HepG2 (cell line): ENCODE data around the gene CHDH. TPM values are rescaled to one million over a fixed set of nuclear protein-coding genes. Genes with fewer than 3 reads are reported as not detected.

Experiments
- ELF4 ChIP-seq: sonication (generic); formaldehyde crosslinking; IDR thresholded peaks from 2 replicates; pipeline ENCODE4 v1.5.0; 2020; ENCODE audit warnings: missing genetic modification reagents, mild to moderate bottlenecking, moderate library complexity, borderline replicate concordance
- ETV5 ChIP-seq: IDR thresholded peaks from 2 replicates; pipeline ENCODE4 v1.6.1; 2018; ENCODE audit warnings: missing biosample characterization, missing genetic modification reagents, inconsistent platforms, borderline replicate concordance
- GABPA ChIP-seq, 2 experiments: IDR thresholded peaks; 2 replicates each; pipeline ENCODE4 v1.6.1; 2011 to 2016; ENCODE audit warnings: low read depth in 2 of 2, low read length in 1 of 2, missing biosample characterization in 1 of 2, missing genetic modification characterization in 1 of 2
- GATAD1 ChIP-seq: IDR thresholded peaks from 2 replicates; pipeline ENCODE4 v1.6.1; 2016; ENCODE audit warnings: missing genetic modification reagents, missing compliant biosample characterization
- IRF2 ChIP-seq: IDR thresholded peaks from 2 replicates; pipeline ENCODE4 v1.6.1; 2018; ENCODE audit warnings: missing genetic modification reagents, missing compliant biosample characterization
- MYNN ChIP-seq: sonication (generic); formaldehyde crosslinking; IDR thresholded peaks from 2 replicates; pipeline ENCODE4 v1.4.0; 2020; ENCODE audit warnings: mild to moderate bottlenecking, low read depth, missing genetic modification reagents
- POLR2A ChIP-seq, 2 experiments: IDR thresholded peaks; 2 replicates each; pipeline ENCODE4 v1.6.1; 2011; ENCODE audit warnings: low read depth in 2 of 2, low read length in 2 of 2, mild to moderate bottlenecking in 1 of 2, moderate library complexity in 1 of 2; ENCODE audit not compliant: insufficient read depth in 1 of 2
- PPARG ChIP-seq: conservative IDR thresholded peaks from 2 replicates; pipeline ENCODE4 v1.6.1; 2016; ENCODE audit warnings: missing biosample characterization, missing genetic modification reagents
- RNF2 ChIP-seq: fragments of 450-650 bp; conservative IDR thresholded peaks from 2 replicates; pipeline ENCODE4 v1.6.1; 2016; ENCODE audit warnings: low read depth
- SRY ChIP-seq: sonication (generic); formaldehyde crosslinking; IDR thresholded peaks from 2 replicates; pipeline ENCODE4 v1.8.0; 2022; ENCODE audit warnings: mild to moderate bottlenecking, missing genetic modification reagents
- TAF1 ChIP-seq: sonication (generic); formaldehyde crosslinking; IDR thresholded peaks from 2 replicates; pipeline ENCODE4 v1.4.0; 2020; ENCODE audit warnings: missing genetic modification reagents
- TCF7L2 ChIP-seq: IDR thresholded peaks from 2 replicates; pipeline ENCODE4 v1.6.1; 2011; ENCODE audit warnings: mild to moderate bottlenecking, low read depth, low read length, moderate library complexity
- ZC3H13 ChIP-seq: sonication (generic); formaldehyde crosslinking; IDR thresholded peaks from 2 replicates; pipeline ENCODE4 v1.8.1; 2023; ENCODE audit warnings: mild to moderate bottlenecking, missing genetic modification reagents, moderate library complexity
- ZGPAT ChIP-seq: IDR thresholded peaks from 2 replicates; pipeline ENCODE4 v1.6.1; 2016; ENCODE audit warnings: mild to moderate bottlenecking
- ZMYM4 ChIP-seq: sonication (generic); formaldehyde crosslinking; IDR thresholded peaks from 2 replicates; pipeline ENCODE4 v1.8.1; 2023; ENCODE audit warnings: mild to moderate bottlenecking, missing genetic modification reagents
- ZNF276 ChIP-seq: sonication (generic); formaldehyde crosslinking; IDR thresholded peaks from 2 replicates; pipeline ENCODE4 v1.4.0; 2020; ENCODE audit warnings: mild to moderate bottlenecking, low read depth, missing genetic modification reagents
- ZNF775 ChIP-seq: sonication (generic); formaldehyde crosslinking; IDR thresholded peaks from 2 replicates; pipeline ENCODE4 v1.4.0; 2020; ENCODE audit warnings: missing genetic modification reagents, mild to moderate bottlenecking, moderate library complexity, borderline replicate concordance
- ZNF780A ChIP-seq: sonication (generic); formaldehyde crosslinking; IDR thresholded peaks from 2 replicates; pipeline ENCODE4 v1.8.0; 2022; ENCODE audit warnings: mild to moderate bottlenecking, missing genetic modification reagents, moderate library complexity
- polyA plus RNA-seq, 8 experiments: library from polyadenylated mRNA; depleted of rRNA in 3 of 8; stranded (reverse) in 7 of 8; unstranded in 1 of 8; fragments of >200 nt; fragmentation: Illumina TruSeq in 4 of 8; extraction: Trizol in 4 of 8; gene quantifications; 2 replicates each; pipeline versions ENCODE4 v1.2.1 to v1.2.3, GENCODE V29; 2011 to 2016; ENCODE audit warnings: low read depth in 4 of 8, missing spikeins in 1 of 8, mixed read lengths in 1 of 8; ENCODE audit not compliant: insufficient read depth in 1 of 8
- total RNA-seq, 5 experiments: library from RNA; depleted of rRNA; stranded (reverse); fragments of >200 nt; fragmentation: Illumina TruSeq; extraction: Trizol; gene quantifications; 2 replicates each; pipeline ENCODE4 v1.2.3, GENCODE V29; 2016; ENCODE audit warnings: low read depth in 1 of 5
- TF ChIP-seq, protein P1 (sequence below): sonication (generic); formaldehyde crosslinking; IDR thresholded peaks from 2 replicates; pipeline ENCODE4 v1.9.0; 2022; ENCODE audit warnings: low read depth, missing genetic modification reagents
- TF ChIP-seq, protein P2 (sequence below): sonication (generic); formaldehyde crosslinking; IDR thresholded peaks from 2 replicates; pipeline ENCODE4 v1.5.1; 2020; ENCODE audit warnings: mild to moderate bottlenecking, missing genetic modification reagents, moderate library complexity

Gene CHDH
- total and polyA plus RNA-seq, 2 of the 13 experiments (the other 11 are each of a cell fraction or from before 2014, with no cell fraction given) = 28.1 to 48.9 TPM

- TF ChIP-seq GATAD1 (CRISPR knock-in tag) (no peak), ZMYM4 (CRISPR knock-in tag) (no peak), SRY (no peak), ELF4 (no peak), MYNN (CRISPR knock-in tag) (no peak), PPARG (CRISPR knock-in tag) (peak; percentile 78), TCF7L2 (no peak), RNF2 (no peak), ZNF775 (no peak), ETV5 (peak; percentile 68), TAF1 (no peak), ZNF276 (CRISPR knock-in tag) (no peak; the same call in 1 of the 2 replicates), IRF2 (CRISPR knock-in tag) (no peak), POLR2A (IDR thresholded peaks at IDR 0.05; ENCODE audit: insufficient read depth in 1 of 2, low read depth in 2 of 2, low read length in 2 of 2) (peak in 1 of 2 experiments; percentile 56; a peak in 2 of 4 replicates), ZC3H13 (CRISPR knock-in tag) (peak; percentile 26; the same call in 1 of the 2 replicates), ZNF780A (CRISPR knock-in tag) (no peak), GABPA (IDR thresholded peaks at IDR 0.05; ENCODE audit: low read depth, low read length) (no peak), GABPA (CRISPR knock-in tag; IDR thresholded peaks at IDR 0.05; ENCODE audit: low read depth) (no peak; the same call in none of the 2 replicates), ZGPAT (0 out of 2 replicates have a peak, but pooled peaks have one; percentile 29)
- TF ChIP-seq, protein P1, sequence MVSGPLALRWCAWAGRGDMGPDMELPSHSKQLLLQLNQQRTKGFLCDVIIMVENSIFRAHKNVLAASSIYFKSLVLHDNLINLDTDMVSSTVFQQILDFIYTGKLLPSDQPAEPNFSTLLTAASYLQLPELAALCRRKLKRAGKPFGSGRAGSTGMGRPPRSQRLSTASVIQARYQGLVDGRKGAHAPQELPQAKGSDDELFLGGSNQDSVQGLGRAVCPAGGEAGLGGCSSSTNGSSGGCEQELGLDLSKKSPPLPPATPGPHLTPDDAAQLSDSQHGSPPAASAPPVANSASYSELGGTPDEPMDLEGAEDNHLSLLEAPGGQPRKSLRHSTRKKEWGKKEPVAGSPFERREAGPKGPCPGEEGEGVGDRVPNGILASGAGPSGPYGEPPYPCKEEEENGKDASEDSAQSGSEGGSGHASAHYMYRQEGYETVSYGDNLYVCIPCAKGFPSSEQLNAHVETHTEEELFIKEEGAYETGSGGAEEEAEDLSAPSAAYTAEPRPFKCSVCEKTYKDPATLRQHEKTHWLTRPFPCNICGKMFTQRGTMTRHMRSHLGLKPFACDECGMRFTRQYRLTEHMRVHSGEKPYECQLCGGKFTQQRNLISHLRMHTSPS = no peak
- TF ChIP-seq, protein P2, sequence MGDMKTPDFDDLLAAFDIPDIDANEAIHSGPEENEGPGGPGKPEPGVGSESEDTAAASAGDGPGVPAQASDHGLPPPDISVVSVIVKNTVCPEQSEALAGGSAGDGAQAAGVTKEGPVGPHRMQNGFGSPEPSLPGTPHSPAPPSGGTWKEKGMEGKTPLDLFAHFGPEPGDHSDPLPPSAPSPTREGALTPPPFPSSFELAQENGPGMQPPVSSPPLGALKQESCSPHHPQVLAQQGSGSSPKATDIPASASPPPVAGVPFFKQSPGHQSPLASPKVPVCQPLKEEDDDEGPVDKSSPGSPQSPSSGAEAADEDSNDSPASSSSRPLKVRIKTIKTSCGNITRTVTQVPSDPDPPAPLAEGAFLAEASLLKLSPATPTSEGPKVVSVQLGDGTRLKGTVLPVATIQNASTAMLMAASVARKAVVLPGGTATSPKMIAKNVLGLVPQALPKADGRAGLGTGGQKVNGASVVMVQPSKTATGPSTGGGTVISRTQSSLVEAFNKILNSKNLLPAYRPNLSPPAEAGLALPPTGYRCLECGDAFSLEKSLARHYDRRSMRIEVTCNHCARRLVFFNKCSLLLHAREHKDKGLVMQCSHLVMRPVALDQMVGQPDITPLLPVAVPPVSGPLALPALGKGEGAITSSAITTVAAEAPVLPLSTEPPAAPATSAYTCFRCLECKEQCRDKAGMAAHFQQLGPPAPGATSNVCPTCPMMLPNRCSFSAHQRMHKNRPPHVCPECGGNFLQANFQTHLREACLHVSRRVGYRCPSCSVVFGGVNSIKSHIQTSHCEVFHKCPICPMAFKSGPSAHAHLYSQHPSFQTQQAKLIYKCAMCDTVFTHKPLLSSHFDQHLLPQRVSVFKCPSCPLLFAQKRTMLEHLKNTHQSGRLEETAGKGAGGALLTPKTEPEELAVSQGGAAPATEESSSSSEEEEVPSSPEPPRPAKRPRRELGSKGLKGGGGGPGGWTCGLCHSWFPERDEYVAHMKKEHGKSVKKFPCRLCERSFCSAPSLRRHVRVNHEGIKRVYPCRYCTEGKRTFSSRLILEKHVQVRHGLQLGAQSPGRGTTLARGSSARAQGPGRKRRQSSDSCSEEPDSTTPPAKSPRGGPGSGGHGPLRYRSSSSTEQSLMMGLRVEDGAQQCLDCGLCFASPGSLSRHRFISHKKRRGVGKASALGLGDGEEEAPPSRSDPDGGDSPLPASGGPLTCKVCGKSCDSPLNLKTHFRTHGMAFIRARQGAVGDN (CRISPR knock-in tag) = peak; percentile 33; the same call in 1 of the 2 replicates
Measured at GRCh38 chr3:53843195-53844177, 2.7 kb downstream of the CHDH start (continued).
